Ovary (tissue), 3 donors: ENCODE results near the gene STAT3.

Experiments used
- POLR2A ChIP-seq: fragments of 450-650 bp; IDR thresholded peaks from one replicate; pipeline ENCODE4 v1.6.1; 2017; ENCODE audit warnings: antibody characterized with exemption, mild to moderate bottlenecking, moderate library complexity
- TF ChIP-seq, protein P1 (sequence below), 3 donors: fragments of 450-650 bp in 2 of 3; fragments of 200-600 bp in 1 of 3; IDR thresholded peaks; one replicate each; pipeline versions ENCODE4 v1.5.1 to v1.8.0; 2016 to 2022; ENCODE audit warnings: antibody characterized with exemption in 3 of 3, mild to moderate bottlenecking in 1 of 3
- donor health status: DM: no; HTN: no; CAD: no.

- no peak for TF ChIP-seq POLR2A
- TF ChIP-seq, protein P1, sequence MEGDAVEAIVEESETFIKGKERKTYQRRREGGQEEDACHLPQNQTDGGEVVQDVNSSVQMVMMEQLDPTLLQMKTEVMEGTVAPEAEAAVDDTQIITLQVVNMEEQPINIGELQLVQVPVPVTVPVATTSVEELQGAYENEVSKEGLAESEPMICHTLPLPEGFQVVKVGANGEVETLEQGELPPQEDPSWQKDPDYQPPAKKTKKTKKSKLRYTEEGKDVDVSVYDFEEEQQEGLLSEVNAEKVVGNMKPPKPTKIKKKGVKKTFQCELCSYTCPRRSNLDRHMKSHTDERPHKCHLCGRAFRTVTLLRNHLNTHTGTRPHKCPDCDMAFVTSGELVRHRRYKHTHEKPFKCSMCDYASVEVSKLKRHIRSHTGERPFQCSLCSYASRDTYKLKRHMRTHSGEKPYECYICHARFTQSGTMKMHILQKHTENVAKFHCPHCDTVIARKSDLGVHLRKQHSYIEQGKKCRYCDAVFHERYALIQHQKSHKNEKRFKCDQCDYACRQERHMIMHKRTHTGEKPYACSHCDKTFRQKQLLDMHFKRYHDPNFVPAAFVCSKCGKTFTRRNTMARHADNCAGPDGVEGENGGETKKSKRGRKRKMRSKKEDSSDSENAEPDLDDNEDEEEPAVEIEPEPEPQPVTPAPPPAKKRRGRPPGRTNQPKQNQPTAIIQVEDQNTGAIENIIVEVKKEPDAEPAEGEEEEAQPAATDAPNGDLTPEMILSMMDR (IDR thresholded peaks at IDR 0.05): no peak
These were observed 25.0 kb downstream of the STAT3 start for GRCh38 chr17:42363231-42363630.
